Heart left ventricle (tissue), 16 donors: ENCODE measurements around the gene DCAF5. TPM values are rescaled to one million over a fixed set of nuclear protein-coding genes. Genes with fewer than 3 reads are reported as not detected.
"Not testable (repeated sequence)": the region's sequence is repeated elsewhere in the genome, so short reads cannot be mapped to it uniquely, and the experiment has no call there.

Experiments used
- ATAC-seq, 4 donors: fragments of 200-7000 bp; cut with Tn5 transposase; one replicate each; pipeline ENCODE4 v1.9.1; 2020 to 2022; ENCODE audit warnings: moderate library complexity in 4 of 4, mild to moderate bottlenecking in 3 of 4, moderate number of reproducible peaks in 1 of 4
- DNase-seq, 5 donors: peaks; one replicate each; pipeline ENCODE4 v3.0.0-alpha.2; 2020
- H3K27ac ChIP-seq, 12 donors: fragments of 200-600 bp; sonication (generic) in 4 of 12; one replicate each; pipeline versions ENCODE4 v1.5.0 to v1.8.0; 2016 to 2022; ENCODE audit warnings: mild to moderate bottlenecking in 2 of 12
- H3K27me3 ChIP-seq, 9 donors: fragments of 200-600 bp; sonication (generic) in 2 of 9; one replicate each; pipeline versions ENCODE4 v1.5.1 to v1.8.0; 2016 to 2022; ENCODE audit warnings: mild to moderate bottlenecking in 3 of 9
- H3K36me3 ChIP-seq, 9 donors: fragments of 200-600 bp; sonication (generic) in 2 of 9; one replicate each; pipeline versions ENCODE4 v1.5.0 to v1.8.0; 2018 to 2022; ENCODE audit warnings: mild to moderate bottlenecking in 2 of 9
- H3K4me1 ChIP-seq, 12 donors: fragments of 200-600 bp; sonication (generic) in 4 of 12; one replicate each; pipeline versions ENCODE4 v1.5.0 to v1.8.0; 2016 to 2022; ENCODE audit warnings: mild to moderate bottlenecking in 3 of 12
- H3K4me3 ChIP-seq, 12 donors: fragments of 200-600 bp; sonication (generic) in 4 of 12; one replicate each; pipeline versions ENCODE4 v1.5.0 to v1.8.0; 2017 to 2022; ENCODE audit warnings: mild to moderate bottlenecking in 9 of 12, moderate library complexity in 4 of 12
- H3K9me3 ChIP-seq, 12 donors: fragments of 200-600 bp; sonication (generic) in 4 of 12; one replicate each; pipeline versions ENCODE4 v1.5.0 to v1.8.0; 2016 to 2022; ENCODE audit warnings: mild to moderate bottlenecking in 1 of 12
- POLR2A ChIP-seq, 2 donors: fragments of 450-650 bp; IDR thresholded peaks; one replicate each; pipeline ENCODE4 v1.6.1; 2017; ENCODE audit warnings: antibody characterized with exemption in 2 of 2, mild to moderate bottlenecking in 2 of 2, moderate library complexity in 2 of 2
- WGBS, 4 donors: extraction: QIAGEN DNeasy Blood & Tissue Kit in 2 of 4; methylation state at CpG; one replicate each; pipeline versions ENCODE4 v1.1.5 to v1.1.7; 2013 to 2018; 5-methylcytosine and 5-hydroxymethylcytosine counted together
- intact Hi-C, 10 donors: fragments of 100-400 bp; cut with DNase I; formaldehyde crosslinking; loops; one replicate each; pipeline versions ENCODE4 v1.11.1 to v1.14.2; 2022
- polyA plus RNA-seq, 2 donors: library from polyadenylated mRNA; stranded (reverse); fragments of 200-250 nt; gene quantifications; one replicate each; pipeline ENCODE4 v1.2.3, GENCODE V29; 2013
- total RNA-seq, 9 donors: library from RNA; depleted of rRNA in 2 of 9; stranded (reverse); fragments of >200 nt in 2 of 9; fragmentation: NEBNext Ultra II Directional in 3 of 9; extraction: Animal tissue kit (Norgen Biotek cat#: 25700) in 3 of 9; gene quantifications; one replicate each; pipeline versions ENCODE4 v1.1.0 to v1.2.4, GENCODE V29; 2016 to 2023
- TF ChIP-seq, protein P1 (sequence below), 12 donors: fragments of 200-600 bp; sonication (generic) in 4 of 12; IDR thresholded peaks; one replicate each; pipeline versions ENCODE4 v1.5.0 to v1.8.0; 2018 to 2022; ENCODE audit warnings: antibody characterized with exemption in 12 of 12, mild to moderate bottlenecking in 5 of 12
- donor health status: ischemic (EF 13 %, LVEDD 7.1; RV severe dilation, severe dysfunction).
- donor health status: healthy with polysubstance abuse.
- donor health status: DM: no; HTN: yes; CAD: no.
- donor health status: DM: no; HTN: no; CAD: no.
- donor health status: ischemic (EF 25% LVEDD 6.9; RV normal size, moderate dysfunction).
- donor health status: ischemic (EF 25% LVEDD 5.7; RV mildly dilated, moderate dysfunction).
- donor health status: healthy.
- donor health status: DM: yes; HTN: yes; CAD: no.
- donor health status: ischemic (EF 35%, LVEDD 5.7; RV mildly dilated, moderate dysfunction).
- donor health status: nonischemic (EF 11% LVEDD 7.7; RV severe dilation, severe dysfunction).
- donor health status: DM: yes; HTN: yes; CAD: no.
- donor health status: PGD.
- donor health status: ischemic (EF 29% LVEDD 5.4; RV normal size, mild dysfunction).
- donor health status: nonischemic (EF 23%, LVEDD 6.1; RV moderate dilation, normal function).

The DCAF5 gene
- total and polyA plus RNA-seq, 11 donors = 16.8 to 71.7 (median 58.8) TPM

DNA sequence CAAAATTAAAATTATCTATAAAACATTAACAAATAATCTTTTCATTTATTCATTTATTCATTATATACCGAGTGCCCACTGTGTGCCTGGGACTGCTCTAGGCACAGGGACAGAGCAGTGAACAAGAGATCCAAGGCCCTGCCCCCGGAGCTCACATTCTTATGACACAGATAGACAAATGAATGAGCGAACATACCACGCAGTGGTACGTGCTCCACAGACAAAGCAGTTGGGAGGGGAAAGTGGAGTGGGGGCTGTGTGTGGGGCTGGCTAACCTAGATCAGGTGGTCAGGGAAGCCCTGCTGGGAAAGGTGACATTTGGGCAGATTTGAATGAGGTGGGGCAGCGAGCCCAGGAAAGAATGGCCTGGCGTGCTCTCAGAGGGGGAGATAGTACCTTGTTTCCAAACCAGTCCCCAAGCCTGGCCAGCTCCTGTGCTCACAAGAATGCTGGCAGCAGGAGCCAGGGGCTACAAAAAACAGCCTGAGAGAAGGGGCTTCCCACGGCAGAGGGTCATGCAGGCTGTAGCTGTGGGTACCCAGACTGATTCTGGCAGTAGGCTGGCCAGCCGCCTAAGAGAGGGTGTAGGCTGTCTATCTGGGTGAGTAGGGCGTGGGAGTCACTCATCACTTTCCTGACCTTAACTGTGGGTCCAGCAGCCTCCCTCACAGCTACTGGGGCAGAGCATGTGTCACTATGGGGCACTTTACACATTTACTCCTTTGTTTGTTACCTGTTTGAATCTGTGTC lies 116.0 kb downstream of the DCAF5 start:
- peaks cover 0 to 44% (median 21%) of the 10 kb centered on the region in 12 donors for H3K4me1 ChIP-seq
- intact Hi-C loops = loop anchor here in 1 of 10 donors (10.0 kb wide), 1 partner anchor 52 kb away; no protein-coding TSS in a partner anchor

DNA sequence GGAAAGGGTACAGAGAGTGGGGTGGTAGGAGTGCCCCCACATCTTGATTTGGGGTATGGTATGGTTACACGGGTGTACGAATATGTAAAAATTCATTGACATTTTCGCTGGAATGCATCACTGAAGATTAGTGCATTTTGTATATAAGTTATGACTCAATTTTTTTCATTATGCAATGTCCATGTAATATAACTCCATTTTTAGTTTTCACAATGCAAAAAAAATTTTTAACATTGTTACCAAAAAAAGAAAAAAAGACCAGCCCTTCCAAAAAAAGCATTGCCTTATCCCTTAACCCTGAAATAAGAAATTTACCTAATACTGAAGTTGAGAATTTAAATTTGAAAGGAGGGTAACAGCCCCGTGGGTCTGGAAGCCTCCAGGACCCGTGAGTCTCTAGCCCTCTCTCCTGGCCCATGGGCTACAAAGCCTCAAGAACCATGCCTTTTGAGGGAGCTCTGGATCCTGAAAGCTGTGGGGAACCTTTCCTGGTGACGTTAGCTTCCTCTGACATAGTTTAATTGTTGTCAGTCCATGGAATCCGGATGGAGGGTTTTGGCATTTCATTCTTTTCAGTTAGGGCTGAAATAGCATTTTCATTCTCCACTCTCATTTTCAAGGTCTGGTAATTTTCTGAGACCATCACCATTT lies 118.2 kb downstream of the DCAF5 start:
- ATAC-seq (peak in 1 of 4 donors; percentile 70), DNase-seq (no peak)
- intact Hi-C loops = loop anchor here in 1 of 10 donors (10.0 kb wide), 1 partner anchor 50 kb away; no protein-coding TSS in a partner anchor
- Histone ChIP-seq H3K36me3 (no peaks in the 10 kb centered on the region), H3K27ac (no peak overlapping the region), H3K9me3 (no peaks in the 10 kb centered on the region), H3K27me3 (no peaks in the 10 kb centered on the region), H3K4me3 (no peak overlapping the region), H3K4me1 (peaks cover 0 to 37% (median 21%) of the 10 kb centered on the region in 12 donors)
- 72 to 78% (median 74%) methylated on average over 7 of the region's 7 CpGs for WGBS, 4 donors
- TF ChIP-seq POLR2A (IDR thresholded peaks at IDR 0.05) = no peak
- TF ChIP-seq, protein P1, sequence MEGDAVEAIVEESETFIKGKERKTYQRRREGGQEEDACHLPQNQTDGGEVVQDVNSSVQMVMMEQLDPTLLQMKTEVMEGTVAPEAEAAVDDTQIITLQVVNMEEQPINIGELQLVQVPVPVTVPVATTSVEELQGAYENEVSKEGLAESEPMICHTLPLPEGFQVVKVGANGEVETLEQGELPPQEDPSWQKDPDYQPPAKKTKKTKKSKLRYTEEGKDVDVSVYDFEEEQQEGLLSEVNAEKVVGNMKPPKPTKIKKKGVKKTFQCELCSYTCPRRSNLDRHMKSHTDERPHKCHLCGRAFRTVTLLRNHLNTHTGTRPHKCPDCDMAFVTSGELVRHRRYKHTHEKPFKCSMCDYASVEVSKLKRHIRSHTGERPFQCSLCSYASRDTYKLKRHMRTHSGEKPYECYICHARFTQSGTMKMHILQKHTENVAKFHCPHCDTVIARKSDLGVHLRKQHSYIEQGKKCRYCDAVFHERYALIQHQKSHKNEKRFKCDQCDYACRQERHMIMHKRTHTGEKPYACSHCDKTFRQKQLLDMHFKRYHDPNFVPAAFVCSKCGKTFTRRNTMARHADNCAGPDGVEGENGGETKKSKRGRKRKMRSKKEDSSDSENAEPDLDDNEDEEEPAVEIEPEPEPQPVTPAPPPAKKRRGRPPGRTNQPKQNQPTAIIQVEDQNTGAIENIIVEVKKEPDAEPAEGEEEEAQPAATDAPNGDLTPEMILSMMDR (IDR thresholded peaks at IDR 0.05) = peak in 3 of 12 donors; percentile 10 to 30 (median 30)

More for the DNA sequence above, 116.0 kb downstream of the DCAF5 start:
- Histone ChIP-seq H3K27ac (peak overlapping the region in 3 of 12 donors; percentile 17 to 64 (median 48)), H3K9me3 (no peaks in the 10 kb centered on the region), H3K4me3 (no peak overlapping the region), H3K27me3 (no peaks in the 10 kb centered on the region), H3K36me3 (no peaks in the 10 kb centered on the region)
- 67 to 88% (median 79%) methylated on average over 10 of the region's 10 CpGs for WGBS, 4 donors
- DNase-seq (no peak), ATAC-seq (peak; percentile 25 to 49 (median 35))
- TF ChIP-seq, protein P1 (IDR thresholded peaks at IDR 0.05) = no peak
- no peak for TF ChIP-seq POLR2A (IDR thresholded peaks at IDR 0.05)

DNA sequence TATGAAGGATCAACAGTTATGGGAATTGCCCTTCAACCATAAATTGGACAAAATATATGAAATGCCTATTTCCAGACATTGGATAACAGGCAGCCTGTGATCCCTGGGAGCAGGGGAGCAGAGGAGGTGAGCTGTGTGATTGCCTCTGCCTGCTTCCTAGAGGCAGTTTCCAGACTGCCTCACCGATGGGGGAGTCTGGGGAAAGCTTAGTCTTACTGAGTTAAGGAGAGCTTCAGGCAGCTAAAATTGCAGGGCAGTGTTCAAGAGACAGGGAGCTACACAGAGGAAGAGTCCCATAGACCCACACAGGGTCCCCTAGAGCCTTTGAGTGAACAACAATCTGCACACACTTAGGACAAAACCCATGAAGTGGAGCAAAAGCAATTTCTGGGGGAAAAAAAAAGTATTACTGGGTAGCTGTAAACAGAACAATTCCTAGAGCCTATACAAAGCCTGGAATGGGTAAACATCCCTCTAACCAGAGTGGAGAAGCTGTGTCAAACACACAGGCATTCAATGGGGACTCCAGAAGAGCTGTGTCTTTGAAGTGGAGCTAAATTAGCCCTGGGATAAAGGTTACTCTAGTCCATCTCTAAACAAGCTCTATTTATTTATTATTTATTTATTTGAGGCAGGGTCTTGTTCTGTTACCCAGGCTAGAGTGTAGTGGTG lies 125.5 kb downstream of the DCAF5 start:
- Histone ChIP-seq H3K27ac (no peak overlapping the region), H3K27me3 (no peaks in the 10 kb centered on the region), H3K36me3 (no peaks in the 10 kb centered on the region), H3K4me3 (no peak overlapping the region), H3K9me3 (no peaks in the 10 kb centered on the region), H3K4me1 (no peaks in the 10 kb centered on the region)
- intact Hi-C loops = no loop called here
- 40 to 69% (median 49%) methylated on average over 1 of the region's 1 CpG for WGBS, 4 donors
- ATAC-seq (no peak), DNase-seq (no peak)
- TF ChIP-seq, protein P1 (IDR thresholded peaks at IDR 0.05) = no peak
- TF ChIP-seq POLR2A (IDR thresholded peaks at IDR 0.05) = no peak

DNA sequence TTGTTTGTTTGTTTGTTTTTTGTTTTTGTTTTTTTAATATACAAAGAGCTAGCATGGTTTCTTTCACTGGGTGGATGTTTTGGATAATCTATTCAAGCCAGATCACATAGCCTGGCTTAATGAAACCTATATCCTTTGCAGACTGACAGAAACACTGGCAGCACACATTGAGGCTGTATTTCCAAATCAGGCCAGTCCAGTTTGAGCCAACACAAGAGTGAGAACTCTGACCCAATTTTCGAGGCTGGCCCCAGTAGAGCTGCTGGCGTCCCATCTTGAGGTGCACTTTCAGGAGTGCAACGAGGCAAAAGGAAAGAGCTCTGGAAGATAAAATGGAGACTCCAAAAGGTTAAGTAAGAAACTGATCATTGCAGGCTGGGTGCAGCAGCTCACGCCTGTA lies 129.9 kb downstream of the DCAF5 start:
- Histone ChIP-seq H3K27ac (no peak overlapping the region), H3K27me3 (no peaks in the 10 kb centered on the region), H3K4me3 (no peak overlapping the region), H3K36me3 (no peaks in the 10 kb centered on the region), H3K9me3 (no peaks in the 10 kb centered on the region), H3K4me1 (no peaks in the 10 kb centered on the region)
- intact Hi-C loops = no loop called here
- no peak for DNase-seq
- TF ChIP-seq, protein P1 (IDR thresholded peaks at IDR 0.05) = no peak
- TF ChIP-seq POLR2A (IDR thresholded peaks at IDR 0.05) = no peak
- no peak for ATAC-seq
- WGBS, 4 donors = 86 to 91% (median 90%) methylated on average over 4 of the region's 4 CpGs

DNA sequence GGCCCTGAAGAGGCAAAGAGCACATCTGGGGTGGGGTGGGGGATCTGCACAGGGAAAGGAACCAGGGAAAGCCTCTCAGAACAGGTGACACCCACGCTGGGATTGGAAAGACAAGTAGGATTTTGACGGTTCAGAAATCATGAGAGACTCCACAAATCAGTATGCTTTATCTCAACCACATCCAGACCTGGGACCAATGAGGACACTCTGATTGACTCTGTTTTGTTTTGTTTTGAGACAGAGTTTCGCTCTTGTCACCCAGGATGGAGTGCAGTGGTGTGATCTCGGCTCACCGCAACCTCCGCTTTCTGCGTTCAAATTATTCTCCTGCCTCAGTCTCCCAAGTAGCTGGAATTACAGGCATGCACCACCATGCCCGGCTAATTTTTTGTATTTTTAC lies 130.8 kb downstream of the DCAF5 start:
- H3K4me3 ChIP-seq, ATAC-seq, intact Hi-C loops, H3K36me3 ChIP-seq, H3K27ac ChIP-seq, H3K4me1 ChIP-seq, H3K27me3 ChIP-seq, H3K9me3 ChIP-seq, DNase-seq: not testable (repeated sequence)
- 89 to 95% (median 93%) methylated on average over 8 of the region's 8 CpGs for WGBS, 4 donors
